Right lobe of liver (tissue), 6 donors: Measurements from ENCODE around the gene DNAJB6. TPM values are rescaled to one million over a fixed set of nuclear protein-coding genes. Genes with fewer than 3 reads are reported as not detected.
"Not testable (repeated sequence)": the region's sequence is repeated elsewhere in the genome, so short reads cannot be mapped to it uniquely, and the experiment has no call there.

Experiments
- ATAC-seq, 4 donors: fragments of 200-7000 bp; cut with Tn5 transposase; one replicate each; pipeline ENCODE4 v1.9.1; 2020; ENCODE audit warnings: mild to moderate bottlenecking in 4 of 4, moderate library complexity in 4 of 4
- DNase-seq, 3 donors: peaks; one replicate each; pipeline ENCODE4 v3.0.0-alpha.2; 2020
- H3K27ac ChIP-seq, 3 donors: fragments of 200-600 bp; one replicate each; pipeline ENCODE4 v1.8.0; 2022
- H3K27me3 ChIP-seq, 2 donors: fragments of 200-600 bp; one replicate each; pipeline ENCODE4 v1.8.0; 2022
- H3K36me3 ChIP-seq, 4 donors: fragments of 200-600 bp; sonication (generic) in 1 of 4; one replicate each; pipeline versions ENCODE4 v1.5.1 to v1.8.0; 2017 to 2022; ENCODE audit warnings: control low read depth in 1 of 4
- H3K4me1 ChIP-seq, 4 donors: fragments of 200-600 bp; sonication (generic) in 1 of 4; one replicate each; pipeline versions ENCODE4 v1.5.1 to v1.8.0; 2017 to 2022; ENCODE audit warnings: control low read depth in 1 of 4
- H3K4me3 ChIP-seq, 3 donors: fragments of 200-600 bp; one replicate each; pipeline ENCODE4 v1.8.0; 2022
- H3K9me3 ChIP-seq, 4 donors: fragments of 200-600 bp; sonication (generic) in 1 of 4; one replicate each; pipeline versions ENCODE4 v1.5.1 to v1.8.0; 2017 to 2022; ENCODE audit warnings: control low read depth in 1 of 4
- POLR2A ChIP-seq: fragments of 450-650 bp; IDR thresholded peaks from one replicate; pipeline ENCODE4 v1.6.1; 2017; ENCODE audit warnings: antibody characterized with exemption, mild to moderate bottlenecking
- WGBS: methylation state at CpG from one replicate; pipeline ENCODE4 v1.1.6; 2018; ENCODE audit warnings: low coverage, low lambda C conversion rate; ENCODE audit not compliant: insufficient coverage; ENCODE audit errors: missing lambda C conversion rate; 5-methylcytosine and 5-hydroxymethylcytosine counted together
- intact Hi-C, 2 donors: fragments of 100-400 bp; cut with DNase I; formaldehyde crosslinking; loops; one replicate each; pipeline versions ENCODE4 v1.11.2 to v1.14.1; 2022
- total RNA-seq, 6 experiments: library from RNA; depleted of rRNA in 2 of 6; stranded (reverse); fragments of >200 nt in 2 of 6; fragmentation: NEBNext Ultra II Directional in 3 of 6; extraction: Animal tissue kit (Norgen Biotek cat#: 25700) in 3 of 6; gene quantifications; one replicate each; pipeline versions ENCODE4 v1.1.0 to v1.2.4, GENCODE V29; 2016 to 2023
- TF ChIP-seq, protein P1 (sequence below), 4 donors: fragments of 200-600 bp in 3 of 4; fragments of 450-650 bp in 1 of 4; IDR thresholded peaks; one replicate each; pipeline versions ENCODE4 v1.5.1 to v1.8.0; 2016 to 2022; ENCODE audit warnings: antibody characterized with exemption in 4 of 4, mild to moderate bottlenecking in 2 of 4
- donor health status: DM: no; HTN: yes; CAD: no.
- donor health status: DM: no; HTN: no; CAD: no.
- donor health status: DM: no; HTN: no; CAD: no.
- donor health status: DM: no; HTN: yes; CAD: no.
- donor health status: DM: no; HTN: yes; CAD: no.

Gene DNAJB6
- total RNA-seq, 6 experiments from 2014 or later: 24.5 to 38.0 (median 35.2) TPM

DNA sequence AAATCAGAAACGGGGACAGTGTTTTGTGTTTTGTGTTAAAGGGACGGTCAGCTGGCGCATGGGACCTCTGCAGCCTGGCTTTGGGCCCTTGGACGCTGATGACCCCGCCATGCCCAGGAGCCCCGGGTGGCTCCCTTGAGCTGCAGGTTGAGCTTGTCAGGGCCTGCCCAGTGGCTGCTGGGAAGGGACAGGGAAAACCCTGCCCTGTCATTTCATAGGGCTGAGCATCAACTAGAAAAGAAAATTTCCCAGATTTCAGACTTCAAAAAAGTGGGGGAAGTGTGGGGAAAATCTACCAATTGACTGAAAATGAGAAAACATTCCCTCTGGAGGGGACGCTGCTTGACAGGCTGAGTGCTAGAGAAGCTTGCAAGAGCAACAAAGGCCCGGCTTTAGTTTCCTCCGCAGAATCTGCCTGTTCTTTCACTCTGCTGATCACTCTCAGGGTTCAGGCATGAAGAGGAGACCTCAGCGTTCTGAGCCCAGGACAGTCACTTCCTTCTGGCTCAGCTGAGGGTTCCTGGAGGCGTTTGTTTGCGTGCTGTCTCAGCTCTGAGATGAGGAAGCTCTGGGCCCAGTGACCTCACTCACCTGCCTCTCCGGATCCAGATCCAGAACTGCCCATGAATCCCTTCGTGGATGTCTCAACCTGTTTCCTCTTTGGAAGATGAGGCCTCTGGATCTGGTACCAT lies 18.6 kb upstream of the DNAJB6 start:
- ATAC-seq (peak; percentile 59 to 85 (median 68)), DNase-seq (no peak)
- intact Hi-C loops: no loop called here
- 48% methylated on average over 9 of the region's 14 CpGs for WGBS
- Histone ChIP-seq H3K27ac (no peak overlapping the region), H3K36me3 (no peaks in the 10 kb centered on the region), H3K27me3 (no peaks in the 10 kb centered on the region), H3K4me1 (no peaks in the 10 kb centered on the region), H3K9me3 (no peaks in the 10 kb centered on the region), H3K4me3 (no peak overlapping the region)
- TF ChIP-seq, protein P1, sequence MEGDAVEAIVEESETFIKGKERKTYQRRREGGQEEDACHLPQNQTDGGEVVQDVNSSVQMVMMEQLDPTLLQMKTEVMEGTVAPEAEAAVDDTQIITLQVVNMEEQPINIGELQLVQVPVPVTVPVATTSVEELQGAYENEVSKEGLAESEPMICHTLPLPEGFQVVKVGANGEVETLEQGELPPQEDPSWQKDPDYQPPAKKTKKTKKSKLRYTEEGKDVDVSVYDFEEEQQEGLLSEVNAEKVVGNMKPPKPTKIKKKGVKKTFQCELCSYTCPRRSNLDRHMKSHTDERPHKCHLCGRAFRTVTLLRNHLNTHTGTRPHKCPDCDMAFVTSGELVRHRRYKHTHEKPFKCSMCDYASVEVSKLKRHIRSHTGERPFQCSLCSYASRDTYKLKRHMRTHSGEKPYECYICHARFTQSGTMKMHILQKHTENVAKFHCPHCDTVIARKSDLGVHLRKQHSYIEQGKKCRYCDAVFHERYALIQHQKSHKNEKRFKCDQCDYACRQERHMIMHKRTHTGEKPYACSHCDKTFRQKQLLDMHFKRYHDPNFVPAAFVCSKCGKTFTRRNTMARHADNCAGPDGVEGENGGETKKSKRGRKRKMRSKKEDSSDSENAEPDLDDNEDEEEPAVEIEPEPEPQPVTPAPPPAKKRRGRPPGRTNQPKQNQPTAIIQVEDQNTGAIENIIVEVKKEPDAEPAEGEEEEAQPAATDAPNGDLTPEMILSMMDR (IDR thresholded peaks at IDR 0.05): no peak
- no peak for TF ChIP-seq POLR2A

DNA sequence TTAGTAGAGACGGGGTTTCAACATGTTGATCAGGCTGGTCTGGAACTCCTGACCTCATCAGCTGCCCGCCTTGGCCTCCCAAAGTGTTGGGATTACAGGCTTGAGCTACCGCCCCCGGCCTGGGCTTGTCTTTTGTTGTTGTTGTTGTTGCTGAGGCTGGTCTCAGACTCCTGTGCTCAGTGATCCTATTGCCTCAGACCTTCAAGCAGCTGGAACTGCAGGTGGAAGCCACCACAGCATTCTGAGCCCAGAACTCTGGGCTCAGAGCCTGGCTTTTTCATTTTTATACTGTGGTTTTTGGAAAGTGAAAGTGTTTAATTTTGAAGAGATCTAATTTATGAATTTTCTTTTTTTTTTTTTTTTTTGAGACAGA lies 16.2 kb upstream of the DNAJB6 start:
- DNase-seq: no peak
- intact Hi-C loops: no loop called here
- no peaks in the 10 kb centered on the region for H3K4me1 ChIP-seq
- no peaks in the 10 kb centered on the region for H3K27me3 ChIP-seq
- 92% methylated on average over 2 of the region's 4 CpGs for WGBS
- no peak overlapping the region for H3K27ac ChIP-seq
- H3K9me3 ChIP-seq: no peaks in the 10 kb centered on the region
- ATAC-seq: no peak
- TF ChIP-seq, protein P1 (IDR thresholded peaks at IDR 0.05): no peak
- no peak for TF ChIP-seq POLR2A
- H3K4me3 ChIP-seq: no peak overlapping the region
- no peaks in the 10 kb centered on the region for H3K36me3 ChIP-seq

DNA sequence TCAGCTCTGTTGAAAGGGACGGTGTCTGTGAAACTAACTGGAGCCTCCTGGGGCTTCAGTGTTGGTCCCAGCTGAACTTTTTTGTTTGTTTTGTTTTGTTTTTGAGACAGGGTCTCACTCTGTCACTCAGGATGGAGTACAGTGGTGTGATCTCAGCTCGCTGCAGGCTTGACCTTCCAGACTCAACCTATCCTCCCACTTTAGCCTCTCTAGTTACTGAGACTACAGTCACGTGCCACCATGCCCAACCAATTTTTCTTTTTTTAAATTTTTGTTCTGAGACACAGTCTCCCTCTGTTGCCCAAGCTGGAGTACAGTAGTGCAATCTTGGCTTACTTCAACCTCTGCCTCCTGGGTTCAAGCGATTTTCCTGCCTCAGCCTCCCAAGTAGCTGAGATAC lies 13.4 kb upstream of the DNAJB6 start:
- DNase-seq (no peak), ATAC-seq (no peak)
- Histone ChIP-seq H3K4me3 (no peak overlapping the region), H3K36me3 (no peaks in the 10 kb centered on the region), H3K27me3 (no peaks in the 10 kb centered on the region), H3K4me1 (no peaks in the 10 kb centered on the region), H3K27ac (no peak overlapping the region), H3K9me3 (no peaks in the 10 kb centered on the region)
- intact Hi-C loops: no loop called here
- no peak for TF ChIP-seq POLR2A
- TF ChIP-seq, protein P1 (IDR thresholded peaks at IDR 0.05): no peak
- WGBS: 79% methylated on average over 4 of the region's 4 CpGs

DNA sequence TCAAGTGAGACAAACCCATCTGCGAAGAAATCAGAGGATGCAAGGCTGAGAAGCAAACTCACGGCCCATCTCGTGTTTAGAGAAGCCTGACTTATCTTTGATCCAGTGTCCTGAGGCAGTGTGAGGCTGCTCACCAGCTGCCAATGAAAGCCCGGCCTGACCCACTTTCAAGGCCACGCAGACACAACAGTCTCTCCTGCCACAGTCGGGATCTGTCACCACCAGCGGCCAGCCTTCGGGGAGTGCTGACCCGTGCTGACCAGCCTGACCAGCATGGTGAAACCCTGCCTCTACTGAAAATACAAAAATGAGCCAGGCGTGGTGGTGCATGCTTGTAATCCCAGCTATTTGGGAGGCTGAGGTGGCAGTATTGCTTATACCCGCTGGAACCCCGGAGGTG lies 7.4 kb upstream of the DNAJB6 start:
- 80% methylated on average over 1 of the region's 12 CpGs for WGBS
- no peak for ATAC-seq

DNA sequence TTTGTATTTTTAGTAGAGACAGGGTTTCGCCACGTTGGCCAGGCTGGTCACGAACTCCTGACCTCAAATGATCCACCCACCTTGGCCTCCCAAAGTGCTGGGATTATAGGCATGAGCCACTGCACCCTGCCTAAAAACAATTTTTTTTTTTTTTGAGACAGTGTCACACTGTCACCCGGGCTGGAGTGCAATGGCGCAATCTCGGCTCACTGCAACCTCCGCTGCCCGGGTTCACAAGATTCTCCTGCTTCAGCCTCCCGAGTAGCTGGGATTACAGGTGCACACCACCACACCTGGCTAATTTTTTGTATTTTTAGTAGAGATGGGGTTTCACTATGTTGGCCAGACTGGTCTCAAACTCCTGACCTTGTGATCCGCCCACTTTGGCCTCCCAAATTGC lies 6.2 kb upstream of the DNAJB6 start:
- H3K4me3 ChIP-seq, H3K9me3 ChIP-seq, H3K4me1 ChIP-seq, H3K27me3 ChIP-seq, H3K36me3 ChIP-seq, intact Hi-C loops, ATAC-seq, H3K27ac ChIP-seq, DNase-seq: not testable (repeated sequence)
- 62% methylated on average over 10 of the region's 10 CpGs for WGBS

More for the DNA sequence above, 7.4 kb upstream of the DNAJB6 start:
- intact Hi-C loops: no loop called here
- Histone ChIP-seq H3K36me3 (no peaks in the 10 kb centered on the region), H3K4me3 (no peak overlapping the region), H3K27ac (no peak overlapping the region), H3K27me3 (no peaks in the 10 kb centered on the region), H3K9me3 (no peaks in the 10 kb centered on the region), H3K4me1 (no peaks in the 10 kb centered on the region)
- TF ChIP-seq, protein P1 (IDR thresholded peaks at IDR 0.05): no peak
- no peak for TF ChIP-seq POLR2A
- DNase-seq: no peak

DNA sequence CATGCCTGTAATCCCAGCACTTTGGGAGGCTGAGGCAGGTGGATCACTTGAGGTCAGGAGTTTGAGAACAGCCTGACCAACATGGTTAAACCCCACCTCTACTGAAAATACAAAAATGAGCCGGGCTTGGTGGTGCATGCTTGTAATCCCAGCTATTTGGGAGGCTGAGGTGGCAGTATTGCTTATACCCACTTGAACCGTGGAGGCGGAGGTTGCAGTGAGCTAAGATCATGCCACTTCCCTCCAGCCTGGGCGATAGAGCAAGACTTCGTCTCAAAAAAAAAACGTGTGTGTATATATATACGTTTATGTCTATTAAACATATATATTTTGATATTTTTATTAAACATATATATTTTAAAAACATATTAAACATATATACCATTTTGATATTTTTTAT lies 5.8 kb upstream of the DNAJB6 start:
- DNase-seq, H3K27ac ChIP-seq, H3K4me1 ChIP-seq, ATAC-seq, H3K9me3 ChIP-seq, H3K36me3 ChIP-seq, intact Hi-C loops, H3K4me3 ChIP-seq, H3K27me3 ChIP-seq: not testable (repeated sequence)
- WGBS: 67% methylated on average over 7 of the region's 7 CpGs
